GM21390 (cell line): ENCODE results near the gene TPCN2.

Experiments
- ATAC-seq: cut with Tn5 transposase; IDR thresholded peaks from one replicate; pipeline ENCODE4 v1.9.1; 2021; ENCODE audit not compliant: unreplicated experiment

The TPCN2 gene

GRCh38 chr11:69057236-69057635, 8.5 kb downstream of the TPCN2 start:
- no peak for ATAC-seq

GRCh38 chr11:69057801-69058200, 9.1 kb downstream of the TPCN2 start:
- ATAC-seq, result no peak

DNA sequence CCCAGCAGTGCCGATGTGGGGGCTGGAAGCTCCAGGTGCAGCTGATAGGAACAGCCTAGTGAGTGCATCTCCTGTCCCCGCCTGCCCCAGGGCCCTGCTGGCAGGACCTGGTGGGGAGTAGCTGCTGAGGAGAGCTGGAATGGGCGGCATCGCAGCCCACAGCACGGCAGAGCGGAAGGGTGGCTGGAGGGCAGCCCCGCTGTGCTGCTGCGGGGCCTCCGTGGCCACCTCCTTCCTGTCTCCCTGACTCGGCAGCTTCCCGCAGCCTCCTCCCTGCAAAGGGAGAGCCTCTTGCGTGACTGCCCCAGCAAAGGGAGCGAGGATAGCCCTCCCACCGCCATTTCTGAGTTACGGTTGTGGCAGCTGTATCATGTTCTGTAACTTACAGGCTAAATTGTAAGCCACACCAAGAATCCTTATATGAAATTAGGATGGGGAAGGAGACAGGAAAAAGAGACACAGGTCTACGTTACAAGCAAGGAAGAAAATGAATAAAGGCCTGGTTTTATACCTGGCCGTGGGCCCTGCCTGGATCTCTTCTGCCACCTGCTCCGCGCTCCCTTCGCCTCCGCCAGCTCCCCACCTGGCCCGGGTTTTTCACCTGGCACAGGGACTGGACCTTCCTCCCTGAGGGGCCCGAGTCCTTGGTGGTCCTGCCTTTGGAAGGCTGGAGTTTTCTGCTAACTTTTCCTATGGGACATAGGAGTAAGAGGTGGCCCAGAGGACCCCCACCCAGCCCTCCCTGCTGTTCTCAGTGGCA, 10.0 kb downstream of the TPCN2 start:
- ATAC-seq, result no peak

- ATAC-seq, result no peak
Measured at GRCh38 chr11:69059429-69059828, 10.7 kb downstream of the TPCN2 start.

DNA sequence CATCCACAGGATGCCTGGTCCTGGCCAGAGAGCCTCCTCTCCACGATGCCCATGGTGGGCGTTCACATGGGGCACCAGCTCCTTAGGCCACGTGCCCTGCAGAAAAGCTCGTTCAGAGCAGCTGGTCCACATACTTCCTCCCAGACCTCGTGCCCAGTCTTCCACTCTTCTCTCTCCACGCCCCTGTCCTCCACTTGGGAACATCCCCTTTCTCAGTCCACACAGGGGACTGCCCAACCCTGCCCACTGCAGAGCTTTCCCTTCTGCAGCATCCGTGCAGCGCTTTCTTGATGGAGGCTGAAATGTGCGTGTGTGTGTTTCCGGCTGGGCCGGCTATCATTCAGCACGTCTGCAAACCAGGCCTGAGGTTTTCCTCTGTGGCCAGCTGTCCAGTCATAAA, 11.3 kb downstream of the TPCN2 start:
- ATAC-seq, result no peak

DNA sequence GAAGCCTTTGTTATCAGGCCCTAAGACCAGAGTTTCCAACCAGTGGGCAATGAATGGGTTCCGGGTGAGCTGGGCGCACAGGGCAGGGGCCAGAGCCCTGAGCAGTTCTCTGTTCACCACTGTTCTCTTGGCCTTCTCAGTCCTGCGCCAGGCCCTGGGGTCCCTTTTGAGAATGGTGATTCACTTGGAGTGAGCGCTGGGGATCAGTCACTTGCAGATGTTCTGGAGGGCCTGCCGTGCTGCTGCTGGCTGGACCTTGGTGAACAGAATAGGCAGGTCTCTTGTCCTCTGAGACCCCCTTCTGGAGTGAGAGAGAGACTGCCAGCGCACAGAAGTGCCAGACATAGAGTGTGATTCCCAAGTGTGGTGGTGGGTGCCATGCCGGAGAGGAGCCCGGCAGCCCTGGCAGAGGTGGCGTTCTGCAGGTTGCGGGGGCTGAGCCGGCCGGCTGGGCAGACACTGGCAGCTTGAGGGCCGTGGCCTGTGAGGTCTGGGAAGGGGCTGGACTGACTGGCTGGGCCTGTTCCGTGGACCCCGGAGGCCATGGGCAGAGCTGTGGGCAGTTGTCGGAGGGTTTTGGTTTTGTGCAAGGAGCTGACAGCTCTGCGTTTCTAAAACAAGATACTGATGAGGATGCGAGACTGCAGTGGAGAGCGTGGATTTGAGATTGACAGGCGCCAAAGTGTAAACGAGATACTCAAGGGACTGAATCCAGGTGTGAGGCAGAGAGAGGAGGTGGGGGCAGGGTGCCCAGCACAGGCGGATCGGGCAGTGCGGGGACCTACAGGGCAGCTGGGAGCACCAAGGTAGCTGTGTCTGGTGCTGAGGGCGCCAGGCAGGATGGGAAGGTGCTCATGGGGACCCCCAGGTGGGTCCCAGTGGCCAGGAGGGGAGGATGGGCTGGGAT, 12.3 kb downstream of the TPCN2 start:
- no peak for ATAC-seq

- no peak for ATAC-seq
Measured at GRCh38 chr11:69061713-69062053, 13.0 kb downstream of the TPCN2 start.

GRCh38 chr11:69062169-69062855, 13.6 kb downstream of the TPCN2 start:
- no peak for ATAC-seq

GRCh38 chr11:69062873-69063651, 14.3 kb downstream of the TPCN2 start:
- ATAC-seq, result no peak

DNA sequence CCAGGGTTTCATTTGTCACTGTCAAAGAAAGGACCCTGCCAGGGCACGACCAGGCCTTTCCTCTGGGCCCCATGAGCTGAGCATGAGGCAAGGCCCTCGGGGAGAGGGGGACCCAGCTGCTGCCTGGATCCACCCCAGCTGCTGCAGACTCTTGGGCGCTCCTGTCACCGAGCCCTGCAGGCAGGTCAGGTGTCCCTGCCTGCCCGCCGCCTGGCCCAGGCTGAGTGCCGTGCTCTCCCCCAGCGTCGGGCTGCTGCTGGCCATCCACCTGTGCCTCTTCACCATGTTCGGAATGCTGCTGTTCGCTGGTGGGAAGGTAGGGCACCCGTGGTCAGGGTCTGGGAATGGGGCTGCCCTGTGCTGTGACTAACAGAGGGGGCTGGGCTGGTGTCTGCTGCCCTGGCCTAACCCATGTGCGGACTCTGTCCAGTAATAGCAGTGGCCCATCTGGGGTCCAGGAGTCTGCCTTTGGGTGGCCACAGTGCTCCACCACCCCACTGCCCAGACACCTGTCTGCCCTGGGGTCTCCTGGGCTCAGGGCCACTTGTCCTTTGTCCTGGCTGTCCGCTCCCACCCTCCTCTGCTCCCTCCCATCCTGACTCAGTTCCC, 15.0 kb downstream of the TPCN2 start:
- ATAC-seq, result no peak

DNA sequence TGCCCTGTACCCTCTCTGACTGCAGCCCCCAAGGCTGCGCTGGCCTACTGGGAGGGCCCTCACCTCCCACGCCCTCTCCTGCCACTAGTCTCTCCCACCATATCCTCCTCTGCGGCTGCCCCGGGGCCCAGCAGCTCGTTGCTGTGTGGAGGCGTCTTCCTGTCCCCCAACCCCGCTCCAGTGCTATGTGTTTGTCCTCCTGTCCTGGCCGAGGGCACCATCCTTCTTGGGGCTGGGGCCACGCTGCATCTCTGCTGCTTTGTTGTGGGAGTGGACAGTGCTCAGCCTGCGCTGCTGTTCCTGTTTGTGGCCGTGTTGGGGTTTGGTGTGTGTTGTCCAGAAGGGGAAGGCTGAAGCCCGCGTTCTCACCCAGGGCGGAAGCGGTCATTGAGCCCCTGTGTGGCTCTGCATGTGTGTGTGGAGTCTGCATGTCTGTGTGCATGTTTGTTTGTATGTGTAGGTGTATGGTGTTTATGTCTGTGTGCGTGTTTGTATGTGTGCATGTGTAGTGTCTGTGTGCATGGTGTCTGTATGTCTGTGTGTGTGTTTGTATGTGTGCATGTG, 15.7 kb downstream of the TPCN2 start:
- no peak for ATAC-seq

DNA sequence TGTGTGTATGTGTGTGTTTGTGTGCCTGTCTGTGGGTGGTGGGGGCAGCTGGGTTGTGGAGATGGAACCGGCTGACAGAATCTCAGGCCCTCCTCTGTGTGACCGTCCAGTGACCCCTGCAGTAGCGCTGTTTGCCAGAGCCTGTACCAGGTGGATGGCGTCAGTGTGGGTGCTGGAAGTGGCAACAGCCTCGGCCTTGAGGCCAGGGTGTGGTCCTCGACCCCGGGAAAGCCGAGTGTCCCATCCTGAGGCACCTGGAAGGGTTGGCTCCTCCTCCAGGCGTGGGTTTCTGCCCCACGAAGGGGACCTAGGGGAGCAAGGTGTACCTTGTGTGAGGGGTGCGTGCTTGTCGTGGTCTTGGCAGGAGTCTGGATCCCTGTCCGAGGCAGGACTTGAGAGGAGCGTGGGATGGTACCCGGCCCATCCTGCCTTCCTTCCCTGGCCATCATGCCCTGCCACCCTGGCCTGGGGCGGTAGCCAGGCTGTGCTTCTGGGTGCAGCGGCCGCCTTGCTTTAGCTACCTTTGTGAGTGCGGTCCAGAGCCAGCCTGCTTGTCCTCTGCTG, 16.5 kb downstream of the TPCN2 start:
- ATAC-seq, result no peak

GRCh38 chr11:69066122-69067112, 17.7 kb downstream of the TPCN2 start:
- no peak for ATAC-seq

DNA sequence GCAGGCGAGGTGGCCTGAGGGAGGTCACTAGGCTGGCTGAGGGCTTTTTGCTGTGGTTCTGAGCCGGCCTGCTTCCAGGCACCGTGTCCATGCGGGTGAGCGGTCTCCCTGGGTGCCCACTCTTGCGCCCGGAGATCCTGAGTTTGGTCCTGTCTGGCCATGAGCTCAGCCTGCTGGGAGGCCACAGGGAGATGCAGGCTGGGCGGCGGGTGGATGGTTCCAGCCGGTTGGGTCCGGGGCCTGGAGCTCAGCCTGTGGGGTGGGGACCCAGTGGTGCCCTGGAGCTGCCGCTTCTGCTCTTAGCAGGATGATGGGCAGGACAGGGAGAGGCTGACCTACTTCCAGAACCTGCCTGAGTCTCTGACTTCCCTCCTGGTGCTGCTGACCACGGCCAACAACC, 18.5 kb downstream of the TPCN2 start:
- no peak for ATAC-seq

DNA sequence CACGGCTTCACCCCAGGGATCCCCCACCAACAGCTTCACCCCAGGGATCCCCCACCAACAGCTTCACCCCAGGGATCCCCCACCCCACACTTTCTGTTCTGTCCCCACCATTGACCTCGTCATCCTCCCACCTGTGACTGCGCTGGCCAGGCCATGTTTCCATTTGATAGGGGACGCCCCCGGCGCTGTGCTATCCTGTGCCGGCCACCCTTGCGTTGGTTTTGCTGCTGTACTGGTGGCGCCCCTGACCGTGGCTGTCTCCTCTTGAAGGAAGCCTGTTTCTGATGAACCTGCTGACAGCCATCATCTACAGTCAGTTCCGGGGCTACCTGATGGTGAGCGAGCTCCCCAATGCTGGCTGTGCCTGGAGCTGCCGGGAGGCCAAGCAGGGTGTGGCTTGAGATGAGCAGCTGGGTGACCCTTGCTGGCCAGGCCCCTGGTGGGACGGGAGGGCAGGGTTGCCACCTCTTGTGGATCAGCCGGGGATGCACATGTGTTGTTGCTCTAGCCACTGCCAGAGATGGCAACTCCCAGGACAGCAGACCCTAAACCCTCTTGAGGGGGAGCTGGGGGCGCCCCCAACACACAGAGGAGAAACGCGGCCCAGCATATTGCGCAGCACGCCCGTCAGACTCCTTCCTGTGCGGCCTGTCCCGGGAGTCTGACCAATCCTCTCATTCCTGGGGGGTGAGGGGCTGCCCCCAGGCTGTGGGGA, 22.5 kb downstream of the TPCN2 start:
- ATAC-seq, result no peak

DNA sequence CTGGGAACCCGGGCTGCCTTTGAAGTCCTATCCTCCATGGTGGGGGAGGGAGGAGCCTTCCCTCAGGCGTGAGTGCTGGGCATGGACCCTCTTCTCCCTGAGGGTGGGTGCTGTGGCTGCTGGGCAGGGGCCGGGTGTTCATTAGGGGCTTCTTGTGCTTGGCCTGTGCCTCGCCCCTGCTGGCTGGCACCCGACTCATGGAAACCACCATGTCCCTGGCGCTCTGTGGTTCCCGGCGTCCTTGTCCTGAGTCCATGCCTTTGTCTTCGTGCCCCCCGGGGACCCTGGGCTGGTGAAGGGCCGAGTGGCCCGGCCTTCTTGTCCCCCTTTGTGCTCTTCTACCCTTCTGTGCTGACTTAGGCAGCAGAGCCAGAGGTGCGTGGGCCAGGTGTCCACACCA, 23.2 kb downstream of the TPCN2 start:
- ATAC-seq, result no peak

DNA sequence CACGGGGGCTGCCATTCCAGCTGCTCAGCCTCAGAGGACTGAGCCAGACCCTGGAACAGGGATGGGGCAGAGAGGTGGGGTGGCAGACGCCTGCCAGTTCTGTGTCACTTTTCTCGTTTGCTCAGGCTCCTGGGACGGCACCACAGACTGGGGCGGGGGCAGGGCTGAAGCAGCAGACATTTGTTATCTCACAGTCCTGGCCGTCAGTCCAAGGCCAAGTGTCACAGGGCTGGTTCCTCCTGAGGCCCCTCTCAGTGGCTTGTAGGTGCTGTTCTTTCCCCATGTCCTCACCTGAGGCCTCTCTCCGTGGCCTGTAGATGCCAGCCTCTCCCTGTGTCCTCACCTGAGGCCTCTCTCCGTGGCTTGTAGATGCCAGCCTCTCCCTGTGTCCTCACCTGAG, 24.7 kb downstream of the TPCN2 start:
- ATAC-seq, result no peak
